ENCODE measurements around the gene EPYC.

The EPYC gene, protein sequence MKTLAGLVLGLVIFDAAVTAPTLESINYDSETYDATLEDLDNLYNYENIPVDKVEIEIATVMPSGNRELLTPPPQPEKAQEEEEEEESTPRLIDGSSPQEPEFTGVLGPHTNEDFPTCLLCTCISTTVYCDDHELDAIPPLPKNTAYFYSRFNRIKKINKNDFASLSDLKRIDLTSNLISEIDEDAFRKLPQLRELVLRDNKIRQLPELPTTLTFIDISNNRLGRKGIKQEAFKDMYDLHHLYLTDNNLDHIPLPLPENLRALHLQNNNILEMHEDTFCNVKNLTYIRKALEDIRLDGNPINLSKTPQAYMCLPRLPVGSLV

GRCh38 chr12:91004872-91005271 is at the start of gene EPYC:
Gene EPYC (minus strand): TSS chr12:91004972. CDS start chr12:91002565, 2,407 bp downstream.
- no peak for DNase-seq (ENCODE audit: low read depth)

DNA sequence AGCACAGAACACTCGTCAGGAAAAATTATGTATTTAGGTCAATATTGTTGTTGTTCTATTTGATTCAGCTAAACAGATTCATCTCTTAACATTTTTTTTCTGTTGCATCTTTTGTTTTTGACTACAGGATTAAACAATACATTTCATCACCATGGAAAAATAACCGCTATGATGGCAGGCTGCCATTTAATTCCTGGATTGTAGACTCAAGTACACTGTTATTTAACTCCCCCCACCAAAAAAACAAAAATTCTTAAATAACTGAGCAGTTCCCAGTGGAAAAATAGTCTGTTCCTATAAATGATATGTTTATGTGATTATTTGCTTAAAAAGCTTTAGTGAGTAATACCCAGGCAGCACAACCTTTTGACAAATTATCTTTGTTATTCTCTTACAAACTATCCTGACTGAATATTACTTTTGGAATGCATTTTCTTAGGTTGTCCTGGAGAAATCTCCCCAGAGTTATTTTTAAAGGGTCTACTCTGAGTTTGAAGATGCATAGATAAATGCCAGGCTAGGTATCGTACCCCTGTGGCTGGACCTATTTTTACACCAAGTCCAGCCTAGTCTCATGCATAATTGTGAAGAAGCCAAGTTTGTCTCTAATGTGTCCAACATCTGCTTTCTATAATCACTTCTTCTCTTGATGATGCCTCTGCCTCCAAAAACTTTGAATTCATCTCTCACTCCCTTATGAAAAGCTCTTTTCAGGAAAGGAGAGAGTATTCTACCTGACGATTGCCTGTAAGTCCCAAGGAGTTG is 49.4 kb upstream of the EPYC start:
- DNase-seq (ENCODE audit: low read depth), result peak; percentile 52

DNA sequence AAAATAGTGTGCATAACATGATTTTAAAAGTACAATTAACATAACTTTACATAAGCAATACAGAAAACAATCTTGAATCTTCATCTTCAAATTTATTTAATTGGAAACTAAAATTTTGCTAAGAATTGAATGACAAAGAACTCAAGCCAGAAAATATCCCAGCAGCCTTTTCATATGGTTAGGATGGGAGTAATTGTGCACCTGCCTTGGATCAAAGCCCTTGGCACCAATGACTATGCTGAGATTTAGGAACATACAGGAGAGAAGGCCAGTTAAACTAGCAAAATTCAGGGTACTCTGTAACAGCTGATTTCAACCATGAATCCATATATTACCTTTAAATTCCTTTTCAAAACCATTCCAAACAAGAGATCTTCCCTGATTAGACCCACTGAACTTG is 47.3 kb upstream of the EPYC start:
- DNase-seq (ENCODE audit: low read depth), result no peak

GRCh38 chr12:91044586-91044985 is 39.8 kb upstream of the EPYC start:
- no peak for DNase-seq (ENCODE audit: low read depth)

GRCh38 chr12:91043408-91043807 is 38.6 kb upstream of the EPYC start:
- no peak for DNase-seq (ENCODE audit: low read depth)

DNA sequence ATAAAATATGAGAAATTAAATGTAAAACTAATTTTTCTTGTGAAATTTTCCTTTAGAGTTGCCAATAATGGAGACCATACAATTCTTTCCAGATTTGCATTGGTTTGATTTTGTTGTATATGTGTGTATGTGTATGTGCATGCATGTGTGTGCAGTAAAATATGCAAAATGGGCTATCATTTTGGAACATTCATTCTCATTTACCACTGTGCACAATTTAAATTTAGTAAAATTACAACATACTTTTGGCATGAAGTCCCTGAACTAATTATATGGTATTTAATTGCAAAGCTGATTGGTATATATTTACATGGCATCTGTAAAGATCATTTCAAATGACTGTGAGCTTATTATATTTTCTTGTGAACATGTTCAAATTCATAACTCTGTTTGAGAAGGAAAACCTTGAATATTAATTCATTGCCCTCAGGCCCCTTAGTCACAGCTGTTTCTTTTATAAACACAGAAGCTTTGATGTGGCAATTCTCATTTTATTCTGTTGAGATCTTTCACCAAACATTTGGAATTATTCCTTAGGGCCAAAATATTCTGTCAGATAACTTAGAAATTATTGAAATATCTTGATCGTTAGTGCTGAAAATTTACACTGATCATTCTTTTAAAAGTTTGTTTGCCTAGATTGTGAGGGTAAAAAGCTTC is 35.5 kb upstream of the EPYC start:
- no peak for DNase-seq (ENCODE audit: low read depth)

GRCh38 chr12:91037276-91037675 is 32.5 kb upstream of the EPYC start:
- no peak for DNase-seq (ENCODE audit: low read depth)

GRCh38 chr12:91033251-91033650 is 28.5 kb upstream of the EPYC start:
- DNase-seq (ENCODE audit: low read depth), result no peak

GRCh38 chr12:91023326-91024004 is 18.7 kb upstream of the EPYC start:
- peak; percentile 67 for DNase-seq (ENCODE audit: low read depth)

DNA sequence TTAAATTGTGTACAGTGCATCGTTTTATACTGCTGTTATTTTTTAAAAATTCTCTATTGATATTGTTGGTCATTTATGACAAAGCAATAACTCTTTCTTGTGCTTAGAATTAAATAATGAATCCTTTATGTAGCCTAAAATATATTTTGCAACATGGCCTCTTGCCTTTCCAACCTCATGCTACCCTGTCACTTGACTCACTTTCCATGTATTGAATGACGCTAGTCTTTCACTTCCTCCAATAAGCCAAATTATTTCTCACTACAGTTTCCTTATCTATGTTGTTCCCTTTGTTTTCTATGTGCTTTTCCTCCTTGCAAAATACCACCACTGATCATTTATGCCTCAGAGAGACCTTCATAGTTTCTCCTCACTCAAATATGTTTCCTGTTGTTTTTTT is 16.3 kb upstream of the EPYC start:
- DNase-seq (ENCODE audit: low read depth), result no peak

DNA sequence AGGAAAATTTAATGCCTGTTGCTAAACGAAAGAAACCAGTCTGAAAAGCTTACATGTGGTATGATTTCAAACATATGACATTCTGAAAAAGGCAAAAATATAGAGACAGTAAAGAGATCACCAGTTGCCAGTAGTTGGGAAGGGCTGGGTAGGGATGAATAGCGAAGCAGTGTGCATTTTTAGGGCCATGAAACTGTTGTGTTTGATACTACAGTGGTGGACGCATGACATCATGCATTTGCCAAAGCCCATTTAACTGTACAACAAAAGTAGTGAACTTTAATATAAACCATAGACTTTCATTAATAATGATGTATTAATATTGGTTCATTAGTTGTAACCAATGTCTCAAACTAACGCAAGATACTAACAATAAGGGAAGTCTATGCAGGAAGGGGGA is 14.7 kb upstream of the EPYC start:
- no peak for DNase-seq (ENCODE audit: low read depth)

DNA sequence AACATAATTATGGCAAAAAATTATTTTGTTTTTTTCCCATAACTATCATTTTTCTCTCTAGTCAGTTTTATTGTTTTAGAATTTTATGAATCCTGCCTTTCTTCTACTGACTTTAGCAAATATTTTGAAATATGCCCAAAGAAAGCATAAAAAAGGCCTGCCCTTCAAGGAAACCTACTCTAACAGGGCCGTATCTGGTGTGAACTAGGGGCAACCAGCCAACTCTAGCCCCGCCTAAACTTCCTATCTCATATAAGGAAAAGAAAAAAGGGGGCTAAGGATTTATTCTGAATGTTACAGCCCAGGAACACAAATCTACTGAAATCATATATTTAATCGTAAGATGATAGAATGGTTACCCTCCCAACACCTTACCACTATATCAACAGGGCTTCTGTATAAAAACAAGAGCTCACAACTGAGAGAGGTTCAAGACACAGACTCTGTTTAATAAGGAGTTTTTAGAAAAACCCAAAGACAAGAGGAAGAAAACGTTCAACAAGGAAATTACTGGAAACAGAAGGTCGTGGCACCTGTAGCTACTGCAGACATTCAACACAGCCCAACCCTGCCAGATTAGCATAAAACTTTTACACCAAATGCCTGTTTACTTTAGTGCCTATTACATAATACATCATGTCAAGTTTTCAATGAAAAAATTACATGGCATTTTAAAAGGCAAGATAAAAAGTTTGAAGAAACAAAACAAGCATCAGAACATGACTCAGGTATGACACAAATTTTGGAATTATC is 12.9 kb upstream of the EPYC start:
- no peak for DNase-seq (ENCODE audit: low read depth)

DNA sequence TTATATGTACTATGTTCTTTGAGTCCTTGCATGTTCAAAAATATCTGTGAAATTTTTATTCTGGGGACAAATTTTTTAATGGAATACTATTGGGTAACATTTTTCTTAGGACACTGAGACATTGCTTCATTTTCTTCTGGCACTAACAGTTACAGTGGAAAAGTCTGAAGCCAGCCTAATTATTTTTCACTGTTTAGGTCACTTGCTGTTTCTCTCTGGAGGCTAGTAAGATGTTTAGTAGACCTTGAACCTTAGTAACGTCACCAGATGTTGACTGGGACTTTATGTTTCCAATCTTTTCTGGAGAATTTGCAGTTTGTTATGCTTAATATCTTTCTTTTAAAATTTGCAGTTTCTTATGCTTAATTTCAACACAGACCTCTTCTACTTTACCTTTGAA is 12.3 kb upstream of the EPYC start:
- no peak for DNase-seq (ENCODE audit: low read depth)

GRCh38 chr12:91009319-91009950 is 4.7 kb upstream of the EPYC start:
- DNase-seq (ENCODE audit: low read depth), result peak; percentile 18

GRCh38 chr12:91007531-91008290 is 2.9 kb upstream of the EPYC start:
- no peak for DNase-seq (ENCODE audit: low read depth)

DNA sequence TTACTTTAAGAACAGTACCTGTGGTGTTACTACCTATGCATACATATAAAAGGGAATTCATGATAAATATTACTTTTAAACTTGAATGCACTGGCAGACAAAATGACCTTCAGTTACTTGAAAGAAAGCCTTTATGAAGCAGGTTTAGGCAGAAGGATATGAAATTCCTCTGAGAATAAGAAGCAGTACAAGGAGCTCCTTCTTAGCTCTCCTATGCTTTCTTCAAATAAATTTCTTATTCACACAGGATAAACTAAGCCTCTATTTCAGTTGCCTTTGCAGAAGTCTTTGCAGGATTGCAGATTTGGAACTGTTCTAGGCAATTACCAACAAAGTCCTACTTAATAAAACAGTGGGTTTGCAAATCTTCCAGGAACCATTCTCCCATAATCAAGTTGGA is 1.0 kb downstream of the EPYC start:
- DNase-seq (ENCODE audit: low read depth), result no peak

GRCh38 chr12:91001306-91001705 is 3.5 kb downstream of the EPYC start:
- DNase-seq (ENCODE audit: low read depth), result no peak

GRCh38 chr12:90999966-91000365 is 4.8 kb downstream of the EPYC start:
- DNase-seq (ENCODE audit: low read depth), result peak; percentile 63

DNA sequence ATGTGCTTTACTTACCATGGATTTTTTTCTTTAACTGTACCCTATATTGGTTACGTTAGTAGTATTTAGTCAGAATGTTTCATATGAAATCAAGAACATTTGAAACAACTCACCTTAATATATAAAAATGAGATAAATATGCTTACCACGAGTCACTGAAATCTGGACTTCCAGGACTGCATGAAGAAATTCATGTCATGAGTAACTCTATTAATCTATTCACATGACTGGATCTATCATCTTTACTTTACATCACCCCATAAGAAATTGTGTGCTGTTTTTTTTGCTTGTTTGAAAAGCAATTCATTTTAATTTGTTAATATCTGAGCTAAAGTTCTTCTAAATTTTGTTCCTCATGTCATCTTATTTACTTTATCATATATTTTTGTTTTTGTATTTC is 5.2 kb downstream of the EPYC start:
- DNase-seq (ENCODE audit: low read depth), result peak; percentile 41

DNA sequence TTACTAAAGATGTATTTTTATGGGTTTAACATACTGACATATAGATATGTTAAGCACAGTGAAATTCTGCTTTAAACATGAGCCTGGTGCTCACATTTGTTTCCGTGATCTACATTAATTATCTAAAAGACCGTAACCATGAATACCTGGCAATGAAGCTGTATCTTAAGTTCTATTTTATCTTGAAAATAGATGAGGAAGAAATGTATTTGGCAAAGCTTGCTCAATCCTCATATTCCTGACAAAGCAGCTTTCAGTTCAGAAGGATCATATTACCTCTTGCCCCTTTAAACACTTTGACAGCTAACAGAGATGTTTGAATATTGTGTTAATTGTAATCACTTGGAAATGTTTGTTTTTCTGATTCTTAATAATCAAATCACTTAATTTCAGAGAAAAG is 9.8 kb downstream of the EPYC start:
- DNase-seq (ENCODE audit: low read depth), result no peak

Measured in non-pigmented ciliary epithelial cell (primary cell).